CD14-positive monocyte (primary cell): ENCODE data around the gene F10. TPM values are rescaled to one million over a fixed set of nuclear protein-coding genes. Genes with fewer than 3 reads are reported as not detected.

Source experiments
- DNase-seq, 3 donors: peaks; one replicate each; pipeline ENCODE4 v3.0.0-alpha.2; 2011 to 2022
- H2AFZ ChIP-seq: 2 replicates; pipeline ENCODE4 v1.6.0; 2012; ENCODE audit warnings: mild to moderate bottlenecking, low read depth, low read length, inconsistent platforms; ENCODE audit not compliant: insufficient read depth, poor library complexity, severe bottlenecking
- H3K27ac ChIP-seq, 2 donors: 1 replicate in 1 of 2; 2 replicates in 1 of 2; pipeline ENCODE4 v1.5.1; 2012 to 2013; ENCODE audit warnings: low read length in 2 of 2, control low read depth in 1 of 2, inconsistent platforms in 1 of 2, low read depth in 1 of 2, mild to moderate bottlenecking in 1 of 2
- H3K27me3 ChIP-seq, 2 donors: one replicate each; pipeline versions ENCODE4 v1.6.0 to v1.6.1; 2011 to 2013; ENCODE audit warnings: low read length in 2 of 2; ENCODE audit not compliant: control insufficient read depth in 2 of 2, insufficient read depth in 2 of 2
- H3K36me3 ChIP-seq, 2 donors: replicated peaks in 1 of 2; 1 replicate in 1 of 2; 2 replicates in 1 of 2; pipeline versions ENCODE4 v1.5.1 to v1.6.1; 2012 to 2013; ENCODE audit warnings: low read length in 2 of 2, control low read depth in 1 of 2, inconsistent platforms in 1 of 2, mild to moderate bottlenecking in 1 of 2; ENCODE audit not compliant: insufficient read depth in 2 of 2, control insufficient read depth in 1 of 2
- H3K4me1 ChIP-seq, 2 donors: 1 replicate in 1 of 2; 2 replicates in 1 of 2; pipeline versions ENCODE4 v1.5.1 to v1.6.1; 2012 to 2013; ENCODE audit warnings: low read length in 2 of 2, control low read depth in 1 of 2, inconsistent platforms in 1 of 2, mild to moderate bottlenecking in 1 of 2, moderate library complexity in 1 of 2; ENCODE audit not compliant: insufficient read depth in 2 of 2, control insufficient read depth in 1 of 2
- H3K4me2 ChIP-seq: replicated peaks from 2 replicates; pipeline ENCODE3; 2012; ENCODE audit warnings: low read length, moderate library complexity, mild to moderate bottlenecking; ENCODE audit not compliant: poor library complexity, severe bottlenecking; ENCODE audit errors: extremely low read depth
- H3K4me3 ChIP-seq, 3 experiments: fragments of 200-600 bp in 1 of 3; sonication (generic) in 1 of 3; replicated peaks in 1 of 3; 1 replicate in 2 of 3; 2 replicates in 1 of 3; pipeline ENCODE4 v1.5.1; 2011 to 2013; ENCODE audit warnings: low read length in 3 of 3, mild to moderate bottlenecking in 3 of 3, control low read depth in 2 of 3, low read depth in 2 of 3, inconsistent platforms in 1 of 3, moderate library complexity in 1 of 3
- H3K79me2 ChIP-seq: 2 replicates; pipeline ENCODE4 v1.6.0; 2012; ENCODE audit warnings: mild to moderate bottlenecking, control low read depth, inconsistent platforms, low read length, moderate library complexity; ENCODE audit not compliant: insufficient read depth
- H3K9ac ChIP-seq: 2 replicates; pipeline ENCODE4 v1.6.0; 2017; ENCODE audit warnings: low read length, mild to moderate bottlenecking; ENCODE audit not compliant: insufficient read depth, poor library complexity, severe bottlenecking
- H3K9me3 ChIP-seq, 2 donors: replicated peaks in 1 of 2; 1 replicate in 1 of 2; 2 replicates in 1 of 2; pipeline versions ENCODE4 v1.5.1 to v1.6.1; 2012 to 2013; ENCODE audit warnings: low read length in 2 of 2, control low read depth in 1 of 2; ENCODE audit not compliant: control insufficient read depth in 1 of 2, insufficient read depth in 1 of 2
- H4K20me1 ChIP-seq: 2 replicates; pipeline ENCODE4 v1.6.0; 2012; ENCODE audit warnings: mild to moderate bottlenecking, low read length, control low read depth, moderate library complexity; ENCODE audit not compliant: insufficient read depth
- H3K27ac Mint-ChIP-seq, 7 donors: one replicate each; pipeline ENCODE4 v1.8.0; 2020; ENCODE audit warnings: mild to moderate bottlenecking in 7 of 7, mixed read lengths in 7 of 7, moderate library complexity in 6 of 7, inconsistent platforms in 2 of 7
- H3K27me3 Mint-ChIP-seq, 3 donors: one replicate each; pipeline ENCODE4 v1.8.0; 2021 to 2022; ENCODE audit warnings: low read depth in 3 of 3, mild to moderate bottlenecking in 3 of 3, mixed read lengths in 3 of 3, moderate library complexity in 3 of 3, inconsistent platforms in 1 of 3
- H3K36me3 Mint-ChIP-seq, 2 donors: one replicate each; pipeline ENCODE4 v1.8.0; 2020; ENCODE audit warnings: mixed read lengths in 2 of 2, inconsistent platforms in 1 of 2, mild to moderate bottlenecking in 1 of 2
- H3K4me1 Mint-ChIP-seq: one replicate; pipeline ENCODE4 v1.8.0; 2020; ENCODE audit warnings: mild to moderate bottlenecking, mixed read lengths
- H3K4me3 Mint-ChIP-seq, 2 donors: one replicate each; pipeline ENCODE4 v1.8.0; 2020; ENCODE audit warnings: mild to moderate bottlenecking in 2 of 2, mixed read lengths in 2 of 2, moderate library complexity in 1 of 2
- H3K9me3 Mint-ChIP-seq, 7 donors: one replicate each; pipeline ENCODE4 v1.8.0; 2020 to 2022; ENCODE audit warnings: mixed read lengths in 7 of 7, mild to moderate bottlenecking in 6 of 7, moderate library complexity in 6 of 7, inconsistent platforms in 2 of 7
- WGBS: methylation state at CpG from one replicate; pipeline ENCODE4 v1.1.5; 2013; ENCODE audit warnings: missing lambda C conversion rate; ENCODE audit not compliant: insufficient coverage; 5-methylcytosine and 5-hydroxymethylcytosine counted together
- intact Hi-C, 2 donors: fragments of 100-400 bp; cut with micrococcal nuclease; formaldehyde crosslinking; loops; one replicate each; pipeline versions ENCODE4 v1.15.0 to v1.15.1; 2023
- polyA plus RNA-seq, 3 donors: library from polyadenylated mRNA; depleted of rRNA in 1 of 3; unstranded in 2 of 3; stranded (reverse) in 1 of 3; fragments of 300-500 nt in 2 of 3; fragments of >200 nt in 1 of 3; fragmentation: Illumina TruSeq in 2 of 3; gene quantifications; 1 replicate in 2 of 3; 2 replicates in 1 of 3; pipeline ENCODE4 v1.2.3, GENCODE V29; 2012 to 2021
- TF ChIP-seq, protein P1 (sequence below): fragments of 200-600 bp; IDR thresholded peaks from one replicate; pipeline ENCODE4 v1.8.0; 2022; ENCODE audit warnings: antibody characterized with exemption, mild to moderate bottlenecking

Gene F10
- polyA plus RNA-seq, 3 donors: not detected

- Mint-ChIP-seq H3K27ac (no peak overlapping the region), H3K36me3 (no peaks in the 10 kb centered on the region)
- H3K4me1 ChIP-seq: peaks cover 4 to 9% of the 10 kb centered on the region in 2 donors
These were observed 3.1 kb downstream of the F10 start for GRCh38 chr13:113125506-113126264.

DNA sequence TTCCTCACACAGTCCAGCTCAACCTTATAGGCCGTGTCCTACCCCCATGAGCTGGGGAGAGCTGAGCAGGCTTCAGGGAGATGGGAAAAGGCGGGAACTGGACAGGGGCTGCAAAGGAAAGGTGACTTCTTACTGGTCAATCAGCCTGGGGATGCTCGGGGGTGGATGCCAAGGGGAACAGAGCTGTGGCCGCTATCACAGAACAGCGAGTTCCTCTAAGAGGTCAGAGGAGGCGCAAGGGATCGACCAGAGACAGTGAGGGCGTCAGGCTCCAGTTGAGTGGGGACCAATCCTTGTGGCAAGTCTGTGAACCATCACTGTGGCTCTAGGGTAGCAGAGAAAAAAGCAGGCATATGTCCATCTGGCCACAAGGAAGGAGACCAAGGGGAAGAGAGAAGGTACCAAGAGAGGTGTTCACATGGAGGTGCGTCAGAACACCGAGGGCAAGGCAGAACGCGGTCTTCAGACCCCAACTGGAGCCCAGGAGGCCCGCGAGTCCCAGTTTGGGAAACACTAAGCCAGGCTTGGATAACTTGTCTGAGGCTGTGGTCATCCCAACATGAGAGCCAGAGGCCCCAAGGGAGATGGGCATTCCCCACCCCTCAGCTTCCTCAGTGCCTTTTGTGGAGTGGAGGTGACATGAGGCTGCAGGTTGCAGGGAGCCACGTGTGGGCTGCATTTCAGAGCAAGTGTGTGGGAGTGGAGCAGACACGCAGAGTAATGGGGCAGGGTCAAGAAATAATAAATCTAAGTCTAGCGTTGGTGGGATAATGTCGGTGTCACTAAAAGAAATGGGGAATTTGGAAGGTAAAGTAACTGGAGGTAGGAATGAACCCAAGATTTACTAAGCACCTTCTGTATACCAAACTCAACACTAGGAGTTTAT, 3.9 kb downstream of the F10 start:
- Histone ChIP-seq H3K79me2 (no peaks in the 10 kb centered on the region), H4K20me1 (no peaks in the 10 kb centered on the region), H3K36me3 (no peaks in the 10 kb centered on the region), H3K4me1 (peaks cover 4 to 9% of the 10 kb centered on the region in 2 donors), H3K27me3 (peaks cover 5 to 25% of the 10 kb centered on the region in 2 donors), H3K9ac (no peak overlapping the region), H3K27ac (no peak overlapping the region), H3K4me2 (no peak overlapping the region), H2AFZ (no peak overlapping the region), H3K9me3 (peaks cover 0 to 5% of the 10 kb centered on the region in 2 donors), H3K4me3 (no peak overlapping the region)
- no peak for DNase-seq
- Mint-ChIP-seq H3K4me3 (no peak overlapping the region), H3K4me1 (peaks cover 10% of the 10 kb centered on the region), H3K9me3 (peaks cover 5 to 14% (median 9%) of the 10 kb centered on the region in 7 donors), H3K36me3 (no peaks in the 10 kb centered on the region), H3K27me3 (peaks cover 17 to 41% (median 28%) of the 10 kb centered on the region in 3 donors), H3K27ac (no peak overlapping the region)
- intact Hi-C loops: no loop called here
- WGBS: 88% methylated on average over 9 of the region's 18 CpGs
- TF ChIP-seq, protein P1, sequence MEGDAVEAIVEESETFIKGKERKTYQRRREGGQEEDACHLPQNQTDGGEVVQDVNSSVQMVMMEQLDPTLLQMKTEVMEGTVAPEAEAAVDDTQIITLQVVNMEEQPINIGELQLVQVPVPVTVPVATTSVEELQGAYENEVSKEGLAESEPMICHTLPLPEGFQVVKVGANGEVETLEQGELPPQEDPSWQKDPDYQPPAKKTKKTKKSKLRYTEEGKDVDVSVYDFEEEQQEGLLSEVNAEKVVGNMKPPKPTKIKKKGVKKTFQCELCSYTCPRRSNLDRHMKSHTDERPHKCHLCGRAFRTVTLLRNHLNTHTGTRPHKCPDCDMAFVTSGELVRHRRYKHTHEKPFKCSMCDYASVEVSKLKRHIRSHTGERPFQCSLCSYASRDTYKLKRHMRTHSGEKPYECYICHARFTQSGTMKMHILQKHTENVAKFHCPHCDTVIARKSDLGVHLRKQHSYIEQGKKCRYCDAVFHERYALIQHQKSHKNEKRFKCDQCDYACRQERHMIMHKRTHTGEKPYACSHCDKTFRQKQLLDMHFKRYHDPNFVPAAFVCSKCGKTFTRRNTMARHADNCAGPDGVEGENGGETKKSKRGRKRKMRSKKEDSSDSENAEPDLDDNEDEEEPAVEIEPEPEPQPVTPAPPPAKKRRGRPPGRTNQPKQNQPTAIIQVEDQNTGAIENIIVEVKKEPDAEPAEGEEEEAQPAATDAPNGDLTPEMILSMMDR: no peak

More at GRCh38 chr13:113125506-113126264, 3.1 kb downstream of the F10 start:
- Histone ChIP-seq H3K9me3 (peaks cover 0 to 5% of the 10 kb centered on the region in 2 donors), H4K20me1 (no peaks in the 10 kb centered on the region), H3K4me3 (no peak overlapping the region), H3K27me3 (peaks cover 0 to 17% of the 10 kb centered on the region in 2 donors), H3K79me2 (no peaks in the 10 kb centered on the region), H3K27ac (no peak overlapping the region), H3K9ac (no peak overlapping the region), H3K4me2 (no peak overlapping the region), H3K36me3 (no peaks in the 10 kb centered on the region), H2AFZ (no peak overlapping the region)
- Mint-ChIP-seq H3K9me3 (peaks cover 5 to 14% (median 9%) of the 10 kb centered on the region in 7 donors), H3K4me1 (peaks cover 10% of the 10 kb centered on the region), H3K27me3 (peaks cover 16 to 37% (median 25%) of the 10 kb centered on the region in 3 donors), H3K4me3 (no peak overlapping the region)
- 98% methylated on average over 16 of the region's 19 CpGs for WGBS
- intact Hi-C loops: no loop called here
- DNase-seq: no peak
- TF ChIP-seq, protein P1: no peak
